HG03460 (cell line): Measurements from ENCODE around the gene DLL1.

Experiments used
- ATAC-seq: cut with Tn5 transposase; IDR thresholded peaks from one replicate; pipeline ENCODE4 v1.9.1; 2021; ENCODE audit not compliant: unreplicated experiment

The DLL1 gene

GRCh38 chr6:170296423-170296745 lies 5.5 kb upstream of the DLL1 start:
- ATAC-seq: no peak

- peak; percentile 40 for ATAC-seq
Observed at GRCh38 chr6:170295510-170296422, 4.9 kb upstream of the DLL1 start.

GRCh38 chr6:170294813-170295509 lies 4.1 kb upstream of the DLL1 start:
- peak; percentile 3 for ATAC-seq

- ATAC-seq: no peak
Observed at GRCh38 chr6:170294298-170294730, 3.4 kb upstream of the DLL1 start.

GRCh38 chr6:170293341-170294231 lies 2.7 kb upstream of the DLL1 start:
- ATAC-seq: no peak

- no peak for ATAC-seq
Observed at GRCh38 chr6:170292407-170293158, 1.7 kb upstream of the DLL1 start.

GRCh38 chr6:170292111-170292406 lies 1.2 kb upstream of the DLL1 start:
- no peak for ATAC-seq

GRCh38 chr6:170291271-170292110 lies 613 bp upstream of the DLL1 start:
- no peak for ATAC-seq

- ATAC-seq: no peak
Observed at GRCh38 chr6:170289951-170290295, 955 bp downstream of the DLL1 start.

GRCh38 chr6:170289180-170289931 lies 1.5 kb downstream of the DLL1 start:
- no peak for ATAC-seq

GRCh38 chr6:170288852-170289179 lies 2.1 kb downstream of the DLL1 start:
- ATAC-seq: no peak

GRCh38 chr6:170288091-170288631 lies 2.7 kb downstream of the DLL1 start:
- no peak for ATAC-seq

- no peak for ATAC-seq
Observed at GRCh38 chr6:170287371-170287876, 3.5 kb downstream of the DLL1 start.

- ATAC-seq: no peak
Observed at GRCh38 chr6:170286934-170287265, 4.0 kb downstream of the DLL1 start.

GRCh38 chr6:170286246-170286933 lies 4.5 kb downstream of the DLL1 start:
- ATAC-seq: no peak

GRCh38 chr6:170285482-170285881 lies 5.4 kb downstream of the DLL1 start:
- ATAC-seq: no peak

GRCh38 chr6:170284866-170285469 lies 5.9 kb downstream of the DLL1 start:
- ATAC-seq: no peak

GRCh38 chr6:170284126-170284773 lies 6.6 kb downstream of the DLL1 start:
- ATAC-seq: no peak
